Uterus (tissue), 4 donors: ENCODE measurements around the gene CNN2. TPM values are rescaled to one million over a fixed set of nuclear protein-coding genes. Genes with fewer than 3 reads are reported as not detected.

Source experiments
- DNase-seq, 2 donors: peaks; one replicate each; pipeline ENCODE4 v3.0.0-alpha.2; 2019 to 2020
- H3K27ac ChIP-seq, 2 donors: fragments of 200-600 bp; sonication (generic); 1 replicate in 1 of 2; 2 replicates in 1 of 2; pipeline ENCODE4 v1.5.1; 2016 to 2018
- H3K27me3 ChIP-seq, 2 donors: fragments of 200-600 bp; sonication (generic); one replicate each; pipeline ENCODE4 v1.5.1; 2018 to 2019; ENCODE audit warnings: control low read depth in 1 of 2
- H3K36me3 ChIP-seq, 2 donors: fragments of 200-600 bp; sonication (generic); one replicate each; pipeline ENCODE4 v1.5.1; 2019; ENCODE audit warnings: control low read depth in 1 of 2
- H3K4me1 ChIP-seq, 2 donors: fragments of 200-600 bp; sonication (generic); one replicate each; pipeline ENCODE4 v1.5.1; 2018 to 2019; ENCODE audit warnings: control low read depth in 1 of 2
- H3K4me3 ChIP-seq, 2 donors: fragments of 200-600 bp; sonication (generic); 1 replicate in 1 of 2; 2 replicates in 1 of 2; pipeline ENCODE4 v1.5.1; 2018 to 2019; ENCODE audit warnings: mild to moderate bottlenecking in 1 of 2
- H3K9me3 ChIP-seq, 2 donors: fragments of 200-600 bp; sonication (generic); one replicate each; pipeline ENCODE4 v1.5.1; 2019; ENCODE audit warnings: control low read depth in 1 of 2
- POLR2A ChIP-seq, 2 donors: fragments of 450-650 bp; IDR thresholded peaks; one replicate each; pipeline ENCODE4 v1.6.1; 2016; ENCODE audit warnings: antibody characterized with exemption in 2 of 2, mild to moderate bottlenecking in 1 of 2, moderate library complexity in 1 of 2
- intact Hi-C: fragments of 100-400 bp; cut with DNase I; formaldehyde crosslinking; loops from one replicate; pipeline ENCODE4 v1.15.1; 2023; ENCODE audit warnings: low total_unique reads
- total RNA-seq, 4 donors: library from RNA; depleted of rRNA in 3 of 4; stranded (reverse); fragments of >200 nt in 3 of 4; gene quantifications; one replicate each; pipeline versions ENCODE4 v1.1.0 to v1.2.4, GENCODE V29; 2014 to 2023
- TF ChIP-seq, protein P1 (sequence below), 4 experiments: fragments of 200-600 bp in 2 of 4; fragments of 450-650 bp in 2 of 4; sonication (generic) in 2 of 4; IDR thresholded peaks; one replicate each; pipeline ENCODE4 v1.5.1; 2016 to 2019; ENCODE audit warnings: antibody characterized with exemption in 4 of 4, mild to moderate bottlenecking in 2 of 4, moderate library complexity in 1 of 4
- donor health status: DM: yes; HTN: yes; CAD: no.

CNN2 gene
- total RNA-seq, 4 donors from 2014 or later: 14.3 to 186 (median 88.5) TPM

DNA sequence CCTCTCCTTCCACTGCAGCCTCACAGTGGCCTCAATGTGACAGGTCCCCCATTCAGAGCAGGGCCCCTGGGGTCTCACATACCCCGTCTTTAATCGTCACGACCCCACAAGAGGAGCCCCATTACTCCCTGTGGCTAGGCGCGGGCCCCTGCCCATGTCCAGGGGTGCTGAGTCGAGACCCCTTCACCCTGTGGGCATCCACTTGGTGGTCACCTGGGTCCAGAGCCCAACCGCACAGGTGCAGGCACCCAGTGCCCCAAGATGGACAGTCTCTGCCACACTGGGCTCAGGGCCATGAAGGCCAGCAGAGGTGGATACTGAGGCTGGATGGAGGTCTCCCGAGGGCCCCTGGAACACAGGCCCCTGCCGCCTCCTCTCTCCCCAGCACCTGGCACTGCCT lies 8.5 kb upstream of the CNN2 start:
- no peak overlapping the region for H3K4me3 ChIP-seq
- H3K27me3 ChIP-seq: no peaks in the 10 kb centered on the region
- peaks cover 6 to 39% of the 10 kb centered on the region in 2 donors for H3K4me1 ChIP-seq
- no peaks in the 10 kb centered on the region for H3K9me3 ChIP-seq
- intact Hi-C loops: loop anchor here (5.0 kb wide), 1 partner anchor 174 kb away; no protein-coding TSS in a partner anchor
- no peak overlapping the region for H3K27ac ChIP-seq
- no peak for DNase-seq
- no peak for TF ChIP-seq POLR2A (IDR thresholded peaks at IDR 0.05)
- TF ChIP-seq, protein P1, sequence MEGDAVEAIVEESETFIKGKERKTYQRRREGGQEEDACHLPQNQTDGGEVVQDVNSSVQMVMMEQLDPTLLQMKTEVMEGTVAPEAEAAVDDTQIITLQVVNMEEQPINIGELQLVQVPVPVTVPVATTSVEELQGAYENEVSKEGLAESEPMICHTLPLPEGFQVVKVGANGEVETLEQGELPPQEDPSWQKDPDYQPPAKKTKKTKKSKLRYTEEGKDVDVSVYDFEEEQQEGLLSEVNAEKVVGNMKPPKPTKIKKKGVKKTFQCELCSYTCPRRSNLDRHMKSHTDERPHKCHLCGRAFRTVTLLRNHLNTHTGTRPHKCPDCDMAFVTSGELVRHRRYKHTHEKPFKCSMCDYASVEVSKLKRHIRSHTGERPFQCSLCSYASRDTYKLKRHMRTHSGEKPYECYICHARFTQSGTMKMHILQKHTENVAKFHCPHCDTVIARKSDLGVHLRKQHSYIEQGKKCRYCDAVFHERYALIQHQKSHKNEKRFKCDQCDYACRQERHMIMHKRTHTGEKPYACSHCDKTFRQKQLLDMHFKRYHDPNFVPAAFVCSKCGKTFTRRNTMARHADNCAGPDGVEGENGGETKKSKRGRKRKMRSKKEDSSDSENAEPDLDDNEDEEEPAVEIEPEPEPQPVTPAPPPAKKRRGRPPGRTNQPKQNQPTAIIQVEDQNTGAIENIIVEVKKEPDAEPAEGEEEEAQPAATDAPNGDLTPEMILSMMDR (IDR thresholded peaks at IDR 0.05): no peak
- H3K36me3 ChIP-seq: no peaks in the 10 kb centered on the region

DNA sequence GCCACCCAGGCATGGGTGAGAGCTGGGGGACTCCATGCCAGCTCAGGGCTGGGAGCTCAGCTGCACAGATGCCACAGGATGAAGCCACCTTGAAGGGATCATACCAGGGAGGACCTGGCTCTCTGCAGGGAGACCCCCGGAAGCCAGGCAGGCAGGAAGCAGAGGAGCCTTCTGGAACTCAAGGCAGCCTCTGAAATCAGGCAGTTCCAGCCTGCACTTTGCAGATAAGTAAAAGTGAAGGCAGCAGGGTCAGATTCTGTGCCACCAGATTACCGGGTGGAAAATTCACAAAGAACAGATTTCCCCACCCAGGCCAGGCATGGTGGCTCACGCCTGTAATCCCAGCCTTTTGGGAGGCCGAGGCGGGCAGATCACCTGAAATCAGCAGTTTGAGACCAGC lies 8.0 kb upstream of the CNN2 start:
- Histone ChIP-seq H3K9me3 (no peaks in the 10 kb centered on the region), H3K4me1 (peaks cover 6 to 39% of the 10 kb centered on the region in 2 donors), H3K36me3 (no peaks in the 10 kb centered on the region), H3K27me3 (no peaks in the 10 kb centered on the region), H3K4me3 (no peak overlapping the region), H3K27ac (no peak overlapping the region)
- no peak for TF ChIP-seq POLR2A (IDR thresholded peaks at IDR 0.05)
- TF ChIP-seq, protein P1 (IDR thresholded peaks at IDR 0.05): no peak
- DNase-seq: no peak
- intact Hi-C loops: loop anchor here (5.0 kb wide), 1 partner anchor 174 kb away; no protein-coding TSS in a partner anchor

DNA sequence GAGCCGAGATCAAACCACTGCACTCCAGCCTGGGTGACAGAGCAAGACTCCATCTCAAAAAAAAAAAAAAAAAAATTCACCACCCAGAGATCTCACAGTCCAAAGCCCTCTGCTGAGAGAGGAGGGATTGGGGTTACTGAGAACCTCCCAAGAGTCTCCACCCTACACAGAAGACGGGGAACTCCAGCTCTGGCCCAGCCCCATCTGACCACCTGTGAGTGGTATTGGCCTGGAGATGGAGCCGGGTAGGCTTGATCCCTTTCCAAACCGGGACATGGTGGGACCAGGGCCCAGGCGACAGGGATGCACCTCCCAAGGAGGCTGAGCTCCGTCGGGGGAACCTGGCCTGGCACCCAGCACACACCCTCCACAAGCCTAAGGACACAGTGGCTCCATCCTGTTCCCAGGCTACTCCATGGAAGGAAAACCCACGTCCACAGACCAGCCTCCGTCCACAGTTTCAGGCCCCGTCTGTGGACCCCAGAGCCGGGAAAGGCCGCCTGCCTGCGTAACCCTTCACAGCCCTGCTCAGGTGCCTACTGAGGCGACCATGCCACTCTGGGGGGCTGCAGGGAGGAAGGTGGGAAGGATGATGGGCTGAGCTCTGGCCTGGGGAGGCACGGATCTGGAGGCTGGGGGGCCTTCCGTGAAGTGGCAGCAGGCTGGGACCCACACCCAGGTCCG lies 7.3 kb upstream of the CNN2 start:
- H3K27me3 ChIP-seq: no peaks in the 10 kb centered on the region
- peaks cover 6 to 39% of the 10 kb centered on the region in 2 donors for H3K4me1 ChIP-seq
- H3K9me3 ChIP-seq: no peaks in the 10 kb centered on the region
- DNase-seq: no peak
- H3K36me3 ChIP-seq: no peaks in the 10 kb centered on the region
- no peak overlapping the region for H3K27ac ChIP-seq
- intact Hi-C loops: loop anchor here (5.0 kb wide), 1 partner anchor 173 kb away; no protein-coding TSS in a partner anchor
- TF ChIP-seq, protein P1 (IDR thresholded peaks at IDR 0.05): no peak
- TF ChIP-seq POLR2A (IDR thresholded peaks at IDR 0.05): no peak
- peak overlapping the region; percentile 72 to 90 for H3K4me3 ChIP-seq

DNA sequence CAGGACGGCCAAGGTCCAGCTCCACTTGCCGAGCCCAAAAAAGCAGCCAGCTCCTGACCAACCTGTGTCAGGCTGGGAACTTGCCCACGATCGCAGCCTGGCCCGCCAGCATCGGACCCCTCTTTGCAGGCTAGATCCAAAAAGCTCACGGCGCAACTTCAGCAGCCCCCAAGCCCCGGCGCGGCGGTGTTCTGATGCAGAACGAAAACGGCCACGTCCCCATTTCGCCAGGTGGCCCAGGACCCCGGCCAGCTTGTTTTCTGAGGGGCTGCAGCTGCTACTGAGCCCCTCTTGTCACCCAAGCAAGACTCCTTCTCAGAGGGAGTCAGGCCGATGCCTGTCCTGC lies 6.8 kb upstream of the CNN2 start:
- H3K4me3 ChIP-seq: peak overlapping the region; percentile 72 to 90
- no peaks in the 10 kb centered on the region for H3K36me3 ChIP-seq
- peaks cover 6 to 39% of the 10 kb centered on the region in 2 donors for H3K4me1 ChIP-seq
- intact Hi-C loops: loop anchor here (5.0 kb wide), 1 partner anchor 173 kb away; no protein-coding TSS in a partner anchor
- TF ChIP-seq, protein P1 (IDR thresholded peaks at IDR 0.05): no peak
- no peak for TF ChIP-seq POLR2A (IDR thresholded peaks at IDR 0.05)
- no peaks in the 10 kb centered on the region for H3K9me3 ChIP-seq
- H3K27me3 ChIP-seq: no peaks in the 10 kb centered on the region
- no peak overlapping the region for H3K27ac ChIP-seq
- DNase-seq: no peak
